MM.1S (cell line): ENCODE data around the gene LSM14B.
A peak's percentile ranks its signal among the peaks of the same experiment; 100 is the strongest.

ENCODE experiments used
- DNase-seq: peaks from one replicate; pipeline ENCODE4 v3.0.0-alpha.2; 2015
- H2AFZ ChIP-seq: fragments of 300-600 bp; sonication (generic); 2 replicates; pipeline ENCODE4 v1.6.0; 2016; ENCODE audit warnings: antibody characterized with exemption, low read length
- H3F3A ChIP-seq: fragments of 300-600 bp; sonication (generic); 2 replicates; pipeline ENCODE4 v1.6.1; 2016; ENCODE audit warnings: mild to moderate bottlenecking, antibody characterized with exemption, low read length, moderate library complexity, mixed read lengths; ENCODE audit not compliant: insufficient read depth
- H3K27ac ChIP-seq: fragments of 300-600 bp; sonication (generic); 2 replicates; pipeline ENCODE4 v1.5.1; 2016; ENCODE audit warnings: mild to moderate bottlenecking, low read length
- H3K27me3 ChIP-seq: fragments of 300-600 bp; sonication (generic); replicated peaks from 2 replicates; pipeline ENCODE4 v1.6.0; 2016; ENCODE audit warnings: low read length; ENCODE audit not compliant: insufficient read depth
- H3K36me3 ChIP-seq: fragments of 300-600 bp; sonication (generic); replicated peaks from 2 replicates; pipeline ENCODE4 v1.6.1; 2016; ENCODE audit warnings: mild to moderate bottlenecking, low read length, mixed read lengths; ENCODE audit not compliant: insufficient read depth
- H3K4me1 ChIP-seq: fragments of 300-600 bp; sonication (generic); 2 replicates; pipeline ENCODE4 v1.6.1; 2016; ENCODE audit warnings: low read length, mixed read lengths
- H3K4me2 ChIP-seq: fragments of 300-600 bp; sonication (generic); 2 replicates; pipeline ENCODE4 v1.6.0; 2016; ENCODE audit warnings: low read depth, low read length
- H3K4me3 ChIP-seq: fragments of 300-600 bp; sonication (generic); 2 replicates; pipeline ENCODE4 v1.5.1; 2016; ENCODE audit warnings: low read length, mixed read lengths
- H3K79me2 ChIP-seq: fragments of 300-600 bp; sonication (generic); 2 replicates; pipeline ENCODE4 v1.6.1; 2016; ENCODE audit warnings: mixed run types, low read length, mixed read lengths
- H3K9ac ChIP-seq: fragments of 300-600 bp; sonication (generic); 2 replicates; pipeline ENCODE4 v1.6.1; 2016; ENCODE audit warnings: low read length, mixed read lengths
- H3K9me2 ChIP-seq: fragments of 300-600 bp; sonication (generic); replicated peaks from 2 replicates; pipeline ENCODE4 v1.6.1; 2016; ENCODE audit warnings: mild to moderate bottlenecking, low read length, mixed read lengths; ENCODE audit not compliant: insufficient read depth
- H3K9me3 ChIP-seq: fragments of 300-600 bp; sonication (generic); replicated peaks from 2 replicates; pipeline ENCODE4 v1.6.1; 2016; ENCODE audit warnings: mild to moderate bottlenecking, low read length, mixed read lengths; ENCODE audit not compliant: insufficient read depth
- H4K20me1 ChIP-seq: fragments of 300-600 bp; sonication (generic); 2 replicates; pipeline ENCODE4 v1.6.1; 2016; ENCODE audit warnings: mild to moderate bottlenecking, low read length, moderate library complexity, mixed read lengths; ENCODE audit not compliant: insufficient read depth
- CTCF ChIP-seq: fragments of 300-600 bp; sonication (generic); IDR thresholded peaks from 2 replicates; pipeline ENCODE4 v1.5.1; 2016; ENCODE audit warnings: antibody characterized with exemption, low read length, mixed read lengths
- EZH2 ChIP-seq: fragments of 300-600 bp; sonication (generic); optimal IDR thresholded peaks from 2 replicates; pipeline ENCODE3; 2017; ENCODE audit warnings: low read depth, mild to moderate bottlenecking, antibody characterized with exemption, low read length, mixed read lengths
- EZH2phosphoT487 ChIP-seq: fragments of 300-600 bp; sonication (generic); IDR thresholded peaks from 2 replicates; pipeline ENCODE4 v1.6.1; 2018; ENCODE audit warnings: antibody characterized with exemption, low read length

LSM14B gene

GRCh38 chr20:62121776-62122653 is at the start of gene LSM14B:
LSM14B (plus strand) TSS chr20:62122475; CDS start chr20:62122667, 192 bp downstream.
- Histone ChIP-seq H3K27ac (peak within 1 kb of the TSS; percentile 74; the same call in 1 of the 2 replicates), H3K4me2 (peak within 1 kb of the TSS; percentile 91), H3K4me3 (peak within 1 kb of the TSS; percentile 77), H3K27me3 (peaks cover 11% of the 10 kb centered on the region; the same call in 1 of the 2 replicates), H3K4me1 (peaks cover 20% of the 10 kb centered on the region), H3K9me2 (no peaks in the 10 kb centered on the region), H3K79me2 (peaks cover 31% of the 10 kb centered on the region), H3K9ac (peak within 1 kb of the TSS; percentile 73), H2AFZ (peak within 1 kb of the TSS; percentile 73), H4K20me1 (peaks cover 10% of the 10 kb centered on the region; the same call in 1 of the 2 replicates), H3K9me3 (no peaks in the 10 kb centered on the region), H3F3A (peaks cover 6% of the 10 kb centered on the region; the same call in 1 of the 2 replicates), H3K36me3 (peaks cover 4% of the 10 kb centered on the region; the same call in 1 of the 2 replicates)
- TF ChIP-seq EZH2 (no peak), CTCF (no peak), EZH2phosphoT487 (no peak)
- DNase-seq: peak; percentile 98

GRCh38 chr20:62073323-62073722 is 49.0 kb upstream of the LSM14B start:
- Histone ChIP-seq H3K79me2 (no peaks in the 10 kb centered on the region), H3K9me3 (no peaks in the 10 kb centered on the region; the same call in 1 of the 2 replicates), H3K4me2 (no peak overlapping the region), H3K9ac (no peak overlapping the region), H3K27ac (no peak overlapping the region), H3K27me3 (peaks cover 38% of the 10 kb centered on the region), H2AFZ (no peak overlapping the region), H3K4me3 (no peak overlapping the region), H4K20me1 (no peaks in the 10 kb centered on the region), H3F3A (no peaks in the 10 kb centered on the region), H3K4me1 (no peaks in the 10 kb centered on the region), H3K9me2 (no peaks in the 10 kb centered on the region), H3K36me3 (no peaks in the 10 kb centered on the region)
- no peak for TF ChIP-seq EZH2
- no peak for TF ChIP-seq CTCF
- TF ChIP-seq EZH2phosphoT487: no peak
- no peak for DNase-seq

GRCh38 chr20:62079166-62079565 is 43.1 kb upstream of the LSM14B start:
- Histone ChIP-seq H3K79me2 (no peaks in the 10 kb centered on the region), H3F3A (no peaks in the 10 kb centered on the region), H3K27ac (no peak overlapping the region), H3K4me2 (no peak overlapping the region), H3K4me3 (no peak overlapping the region), H3K9ac (no peak overlapping the region), H3K36me3 (no peaks in the 10 kb centered on the region), H3K9me2 (no peaks in the 10 kb centered on the region), H2AFZ (no peak overlapping the region), H3K4me1 (no peaks in the 10 kb centered on the region), H3K9me3 (no peaks in the 10 kb centered on the region; the same call in 1 of the 2 replicates), H3K27me3 (peaks cover 41% of the 10 kb centered on the region), H4K20me1 (no peaks in the 10 kb centered on the region)
- TF ChIP-seq EZH2 (no peak), EZH2phosphoT487 (no peak), CTCF (no peak)
- DNase-seq: no peak
